ENCODE measurements around the gene VRK1.

DNA sequence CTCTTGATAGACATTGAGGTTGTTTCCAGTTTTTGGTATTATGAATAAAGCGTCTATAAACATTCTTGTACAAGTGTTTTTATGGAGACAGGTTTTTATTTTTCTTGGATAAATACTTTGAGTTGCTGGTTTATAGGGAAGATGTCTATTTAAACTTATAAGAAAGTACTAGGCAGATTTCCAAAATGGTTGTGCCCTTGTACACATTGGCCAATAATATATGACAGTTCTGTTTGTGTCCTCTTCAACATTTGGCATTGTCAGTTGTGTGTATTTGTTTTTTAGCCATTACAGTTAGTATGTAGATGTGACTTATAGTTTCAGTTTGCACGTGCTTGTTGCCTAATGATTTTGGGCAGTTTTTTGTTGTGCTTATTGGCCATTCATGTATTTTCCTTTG, 42.1 kb downstream of the VRK1 start:
- TF ChIP-seq, protein P1, sequence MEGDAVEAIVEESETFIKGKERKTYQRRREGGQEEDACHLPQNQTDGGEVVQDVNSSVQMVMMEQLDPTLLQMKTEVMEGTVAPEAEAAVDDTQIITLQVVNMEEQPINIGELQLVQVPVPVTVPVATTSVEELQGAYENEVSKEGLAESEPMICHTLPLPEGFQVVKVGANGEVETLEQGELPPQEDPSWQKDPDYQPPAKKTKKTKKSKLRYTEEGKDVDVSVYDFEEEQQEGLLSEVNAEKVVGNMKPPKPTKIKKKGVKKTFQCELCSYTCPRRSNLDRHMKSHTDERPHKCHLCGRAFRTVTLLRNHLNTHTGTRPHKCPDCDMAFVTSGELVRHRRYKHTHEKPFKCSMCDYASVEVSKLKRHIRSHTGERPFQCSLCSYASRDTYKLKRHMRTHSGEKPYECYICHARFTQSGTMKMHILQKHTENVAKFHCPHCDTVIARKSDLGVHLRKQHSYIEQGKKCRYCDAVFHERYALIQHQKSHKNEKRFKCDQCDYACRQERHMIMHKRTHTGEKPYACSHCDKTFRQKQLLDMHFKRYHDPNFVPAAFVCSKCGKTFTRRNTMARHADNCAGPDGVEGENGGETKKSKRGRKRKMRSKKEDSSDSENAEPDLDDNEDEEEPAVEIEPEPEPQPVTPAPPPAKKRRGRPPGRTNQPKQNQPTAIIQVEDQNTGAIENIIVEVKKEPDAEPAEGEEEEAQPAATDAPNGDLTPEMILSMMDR (IDR thresholded peaks at IDR 0.05): no peak
- TF ChIP-seq EZH2 (IDR thresholded peaks at IDR 0.05) (no peak), EZH2phosphoT487 (IDR thresholded peaks at IDR 0.05) (no peak)

Measured in neural progenitor cell (in vitro differentiated cells).